Liver (tissue), 3 donors: ENCODE measurements around the gene LMBRD2.

ENCODE experiments used
- GABPA ChIP-seq, 2 donors: IDR thresholded peaks in 1 of 2; conservative IDR thresholded peaks in 1 of 2; 2 replicates each; pipeline ENCODE4 v1.6.1; 2016; ENCODE audit warnings: antibody characterized with exemption in 2 of 2, mild to moderate bottlenecking in 1 of 2, moderate library complexity in 1 of 2
- TAF1 ChIP-seq: conservative IDR thresholded peaks from 2 replicates; pipeline ENCODE4 v1.6.1; 2016; ENCODE audit warnings: antibody characterized with exemption, mild to moderate bottlenecking
- YY1 ChIP-seq: IDR thresholded peaks from 2 replicates; pipeline ENCODE4 v1.6.1; 2016; ENCODE audit warnings: antibody characterized with exemption, mild to moderate bottlenecking
- TF ChIP-seq, protein P1 (sequence below): fragments of 150-350 bp; IDR thresholded peaks from 2 replicates; pipeline ENCODE4 v1.5.1; 2017; ENCODE audit warnings: improper control_type of control experiment, low read depth, low read length; ENCODE audit not compliant: missing input control
- TF ChIP-seq, protein P2 (sequence below): IDR thresholded peaks from 2 replicates; pipeline ENCODE4 v1.6.1; 2016; ENCODE audit warnings: antibody characterized with exemption
- donor health status: healthy.
- donor health status: healthy.

DNA sequence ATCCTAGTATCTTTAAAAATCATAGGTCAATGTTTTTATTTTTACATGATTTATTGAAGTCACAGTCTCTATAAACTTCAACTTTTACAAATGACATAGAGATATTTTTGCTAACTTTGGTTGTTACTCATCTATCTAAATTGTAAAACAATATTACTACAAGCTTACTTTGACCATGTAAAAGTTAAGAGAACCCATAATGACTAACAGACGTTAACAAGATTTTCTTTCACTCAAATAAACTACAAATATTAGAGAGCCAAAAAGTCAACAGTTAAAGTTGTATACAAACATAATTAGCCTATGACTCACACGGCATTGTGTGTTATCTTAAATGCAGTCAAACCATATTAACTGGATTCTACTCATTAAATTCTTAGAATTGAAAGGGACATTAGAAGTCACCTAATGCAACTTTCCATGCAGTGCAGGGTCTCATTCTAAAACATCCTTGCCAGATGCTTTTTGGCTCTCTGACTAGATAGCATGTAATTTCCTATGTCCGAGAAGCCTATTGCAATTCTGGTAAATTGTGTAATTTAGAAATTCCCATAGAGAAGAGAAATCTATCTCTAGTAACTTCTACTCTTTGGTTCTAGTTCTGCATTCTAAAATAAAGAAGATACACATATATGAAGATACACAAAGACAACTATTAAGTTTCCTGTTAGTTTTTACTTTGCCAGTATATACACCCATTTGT lies 42.8 kb downstream of the LMBRD2 start:
- no peak for TF ChIP-seq GABPA (IDR thresholded peaks at IDR 0.05 in 1 of 2, conservative IDR thresholded peaks at IDR 0.05 in 1 of 2)
- TF ChIP-seq, protein P1, sequence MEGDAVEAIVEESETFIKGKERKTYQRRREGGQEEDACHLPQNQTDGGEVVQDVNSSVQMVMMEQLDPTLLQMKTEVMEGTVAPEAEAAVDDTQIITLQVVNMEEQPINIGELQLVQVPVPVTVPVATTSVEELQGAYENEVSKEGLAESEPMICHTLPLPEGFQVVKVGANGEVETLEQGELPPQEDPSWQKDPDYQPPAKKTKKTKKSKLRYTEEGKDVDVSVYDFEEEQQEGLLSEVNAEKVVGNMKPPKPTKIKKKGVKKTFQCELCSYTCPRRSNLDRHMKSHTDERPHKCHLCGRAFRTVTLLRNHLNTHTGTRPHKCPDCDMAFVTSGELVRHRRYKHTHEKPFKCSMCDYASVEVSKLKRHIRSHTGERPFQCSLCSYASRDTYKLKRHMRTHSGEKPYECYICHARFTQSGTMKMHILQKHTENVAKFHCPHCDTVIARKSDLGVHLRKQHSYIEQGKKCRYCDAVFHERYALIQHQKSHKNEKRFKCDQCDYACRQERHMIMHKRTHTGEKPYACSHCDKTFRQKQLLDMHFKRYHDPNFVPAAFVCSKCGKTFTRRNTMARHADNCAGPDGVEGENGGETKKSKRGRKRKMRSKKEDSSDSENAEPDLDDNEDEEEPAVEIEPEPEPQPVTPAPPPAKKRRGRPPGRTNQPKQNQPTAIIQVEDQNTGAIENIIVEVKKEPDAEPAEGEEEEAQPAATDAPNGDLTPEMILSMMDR, result no peak
- TF ChIP-seq, protein P2, sequence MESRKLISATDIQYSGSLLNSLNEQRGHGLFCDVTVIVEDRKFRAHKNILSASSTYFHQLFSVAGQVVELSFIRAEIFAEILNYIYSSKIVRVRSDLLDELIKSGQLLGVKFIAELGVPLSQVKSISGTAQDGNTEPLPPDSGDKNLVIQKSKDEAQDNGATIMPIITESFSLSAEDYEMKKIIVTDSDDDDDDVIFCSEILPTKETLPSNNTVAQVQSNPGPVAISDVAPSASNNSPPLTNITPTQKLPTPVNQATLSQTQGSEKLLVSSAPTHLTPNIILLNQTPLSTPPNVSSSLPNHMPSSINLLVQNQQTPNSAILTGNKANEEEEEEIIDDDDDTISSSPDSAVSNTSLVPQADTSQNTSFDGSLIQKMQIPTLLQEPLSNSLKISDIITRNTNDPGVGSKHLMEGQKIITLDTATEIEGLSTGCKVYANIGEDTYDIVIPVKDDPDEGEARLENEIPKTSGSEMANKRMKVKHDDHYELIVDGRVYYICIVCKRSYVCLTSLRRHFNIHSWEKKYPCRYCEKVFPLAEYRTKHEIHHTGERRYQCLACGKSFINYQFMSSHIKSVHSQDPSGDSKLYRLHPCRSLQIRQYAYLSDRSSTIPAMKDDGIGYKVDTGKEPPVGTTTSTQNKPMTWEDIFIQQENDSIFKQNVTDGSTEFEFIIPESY, result no peak
- TF ChIP-seq YY1, result no peak
- TF ChIP-seq TAF1, result no peak
